Vagina (tissue), 2 donors: ENCODE measurements around the gene UNC5B. TPM values are rescaled to one million over a fixed set of nuclear protein-coding genes. Genes with fewer than 3 reads are reported as not detected.
"Not testable (repeated sequence)": the region's sequence is repeated elsewhere in the genome, so short reads cannot be mapped to it uniquely, and the experiment has no call there.

Source experiments
- DNase-seq, 2 donors: peaks; one replicate each; pipeline ENCODE4 v3.0.0-alpha.2; 2017; ENCODE audit errors: extremely low spot score in 2 of 2
- H3K27ac ChIP-seq: fragments of 200-600 bp; sonication (generic); one replicate; pipeline ENCODE4 v1.5.1; 2019
- H3K27me3 ChIP-seq: fragments of 200-600 bp; sonication (generic); one replicate; pipeline ENCODE4 v1.5.1; 2019
- H3K36me3 ChIP-seq, 2 donors: fragments of 200-600 bp; sonication (generic); one replicate each; pipeline ENCODE4 v1.5.1; 2017 to 2019
- H3K4me1 ChIP-seq: fragments of 200-600 bp; sonication (generic); one replicate; pipeline ENCODE4 v1.5.1; 2019
- H3K4me3 ChIP-seq, 2 donors: fragments of 200-600 bp; sonication (generic); 1 replicate in 1 of 2; 2 replicates in 1 of 2; pipeline ENCODE4 v1.5.1; 2016 to 2019
- H3K9me3 ChIP-seq: fragments of 200-600 bp; sonication (generic); one replicate; pipeline ENCODE4 v1.5.1; 2019
- CTCF ChIP-seq, 3 experiments: fragments of 450-650 bp in 2 of 3; fragments of 200-600 bp in 1 of 3; sonication (generic) in 1 of 3; IDR thresholded peaks; one replicate each; pipeline ENCODE4 v1.5.1; 2017 to 2019; ENCODE audit warnings: antibody characterized with exemption in 3 of 3, mild to moderate bottlenecking in 2 of 3, moderate library complexity in 2 of 3
- POLR2A ChIP-seq, 2 donors: fragments of 450-650 bp; IDR thresholded peaks; one replicate each; pipeline ENCODE4 v1.6.1; 2017; ENCODE audit warnings: antibody characterized with exemption in 2 of 2, mild to moderate bottlenecking in 2 of 2, moderate library complexity in 2 of 2
- POLR2AphosphoS5 ChIP-seq, 2 donors: sonication (generic); formaldehyde crosslinking; IDR thresholded peaks; one replicate each; pipeline ENCODE4 v1.9.0; 2017; ENCODE audit warnings: antibody characterized with exemption in 2 of 2, mild to moderate bottlenecking in 2 of 2, low read depth in 1 of 2; ENCODE audit not compliant: insufficient read depth in 1 of 2
- intact Hi-C: fragments of 100-400 bp; cut with DNase I; formaldehyde crosslinking; loops from one replicate; pipeline ENCODE4 v1.15.1; 2023
- total RNA-seq: library from RNA; depleted of rRNA; stranded (reverse); fragments of >200 nt; gene quantifications from one replicate; pipeline ENCODE4 v1.2.3, GENCODE V29; 2016

The UNC5B gene
- total RNA-seq, 1 donor from 2014 or later = 24.3 TPM

DNA sequence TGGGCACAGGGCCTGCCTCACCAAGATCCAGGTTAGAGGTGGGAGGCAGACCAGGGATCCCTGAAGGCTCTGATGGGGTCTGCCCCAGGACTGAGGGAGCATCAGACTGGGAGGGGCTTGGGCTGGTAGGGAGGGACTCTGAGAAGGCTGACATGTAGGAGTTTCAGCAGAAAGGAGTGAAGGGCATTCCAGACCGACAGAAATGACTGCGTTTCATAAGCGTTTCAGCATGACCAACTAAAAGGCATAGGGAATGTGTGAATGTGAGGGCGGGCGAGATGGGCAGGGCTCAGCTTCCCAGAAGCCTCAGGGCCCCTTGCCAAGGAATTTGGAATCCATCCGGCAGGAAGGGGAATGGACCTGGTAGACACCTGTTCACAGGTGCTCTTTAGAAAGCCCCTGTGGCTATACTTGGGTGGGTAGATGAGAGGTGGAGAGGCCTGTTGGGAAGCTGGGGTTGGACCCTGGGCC, 81.8 kb downstream of the UNC5B start:
- TF ChIP-seq POLR2A (IDR thresholded peaks at IDR 0.05) = no peak
- no peak for TF ChIP-seq POLR2AphosphoS5 (IDR thresholded peaks at IDR 0.05; ENCODE audit: insufficient read depth in 1 of 2, low read depth in 1 of 2)
- no peak for TF ChIP-seq CTCF (IDR thresholded peaks at IDR 0.05)
- Histone ChIP-seq H3K27me3 (no peaks in the 10 kb centered on the region), H3K27ac (no peak overlapping the region), H3K4me1 (peaks cover 6% of the 10 kb centered on the region), H3K4me3 (no peak overlapping the region), H3K9me3 (no peaks in the 10 kb centered on the region), H3K36me3 (peaks cover 0 to 35% of the 10 kb centered on the region in 2 donors)
- DNase-seq = no peak
- intact Hi-C loops = no loop called here

DNA sequence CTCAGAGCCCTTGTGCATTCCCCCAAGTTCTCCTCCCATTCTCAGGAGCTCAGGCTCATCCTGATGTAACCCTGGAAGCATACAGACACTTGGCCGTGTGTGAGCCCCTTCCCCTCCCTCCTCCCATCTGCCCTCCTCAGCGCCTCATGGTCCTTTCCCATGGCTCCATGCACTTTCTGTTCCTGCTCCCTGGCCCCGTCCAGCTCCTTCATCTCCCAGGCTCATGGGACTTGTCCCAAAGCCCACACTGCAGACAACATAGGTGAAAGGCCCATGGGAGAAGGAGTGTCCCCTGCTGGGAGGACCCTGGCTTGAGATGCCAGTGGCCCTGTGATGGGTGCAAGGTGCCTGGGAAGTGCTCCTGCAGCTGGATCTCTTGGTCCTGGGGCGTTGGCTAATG, 82.5 kb downstream of the UNC5B start:
- peaks cover 6% of the 10 kb centered on the region for H3K4me1 ChIP-seq
- no peaks in the 10 kb centered on the region for H3K27me3 ChIP-seq
- TF ChIP-seq CTCF (IDR thresholded peaks at IDR 0.05) (no peak), POLR2A (IDR thresholded peaks at IDR 0.05) (no peak), POLR2AphosphoS5 (IDR thresholded peaks at IDR 0.05; ENCODE audit: insufficient read depth in 1 of 2, low read depth in 1 of 2) (no peak)
- peaks cover 0 to 37% of the 10 kb centered on the region in 2 donors for H3K36me3 ChIP-seq
- no peak overlapping the region for H3K4me3 ChIP-seq
- no peak for DNase-seq
- H3K27ac ChIP-seq = no peak overlapping the region
- intact Hi-C loops = no loop called here
- no peaks in the 10 kb centered on the region for H3K9me3 ChIP-seq

DNA sequence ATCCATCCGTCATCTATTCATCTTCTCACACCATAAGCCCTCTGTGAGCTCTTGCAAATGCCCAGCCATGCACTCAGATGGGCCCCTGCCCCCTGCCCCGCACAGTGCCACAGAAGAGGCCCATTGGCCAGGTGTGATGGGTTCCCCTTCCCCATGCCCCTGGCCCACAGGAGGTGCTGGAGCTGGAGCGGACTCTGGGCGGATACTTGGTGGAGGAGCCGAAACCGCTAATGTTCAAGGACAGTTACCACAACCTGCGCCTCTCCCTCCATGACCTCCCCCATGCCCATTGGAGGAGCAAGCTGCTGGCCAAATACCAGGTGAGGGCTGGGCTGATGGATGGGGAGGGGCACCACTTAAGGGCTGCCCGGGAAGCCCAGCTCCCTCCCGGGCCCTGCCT, 83.3 kb downstream of the UNC5B start:
- intact Hi-C loops = no loop called here
- DNase-seq = no peak
- H3K27ac ChIP-seq = no peak overlapping the region
- no peak overlapping the region for H3K4me3 ChIP-seq
- H3K4me1 ChIP-seq = peaks cover 6% of the 10 kb centered on the region
- peaks cover 0 to 34% of the 10 kb centered on the region in 2 donors for H3K36me3 ChIP-seq
- H3K27me3 ChIP-seq = no peaks in the 10 kb centered on the region
- TF ChIP-seq CTCF (IDR thresholded peaks at IDR 0.05) = no peak
- no peak for TF ChIP-seq POLR2AphosphoS5 (IDR thresholded peaks at IDR 0.05; ENCODE audit: insufficient read depth in 1 of 2, low read depth in 1 of 2)
- no peak for TF ChIP-seq POLR2A (IDR thresholded peaks at IDR 0.05)
- H3K9me3 ChIP-seq = no peaks in the 10 kb centered on the region

- Histone ChIP-seq H3K36me3 (peaks cover 0 to 29% of the 10 kb centered on the region in 2 donors), H3K27ac (no peak overlapping the region), H3K4me3 (no peak overlapping the region), H3K4me1 (peaks cover 6% of the 10 kb centered on the region), H3K9me3 (no peaks in the 10 kb centered on the region), H3K27me3 (no peaks in the 10 kb centered on the region)
- no peak for DNase-seq
- no peak for TF ChIP-seq POLR2AphosphoS5 (IDR thresholded peaks at IDR 0.05; ENCODE audit: insufficient read depth in 1 of 2, low read depth in 1 of 2)
- TF ChIP-seq POLR2A (IDR thresholded peaks at IDR 0.05) = no peak
- TF ChIP-seq CTCF (IDR thresholded peaks at IDR 0.05) = no peak
- intact Hi-C loops = no loop called here
Observed at GRCh38 chr10:71296086-71296485, 83.7 kb downstream of the UNC5B start.

- H3K4me3 ChIP-seq, H3K9me3 ChIP-seq, DNase-seq, H3K4me1 ChIP-seq, intact Hi-C loops, H3K27ac ChIP-seq, H3K27me3 ChIP-seq: not testable (repeated sequence)
- H3K36me3 ChIP-seq = peaks cover 0 to 23% of the 10 kb centered on the region in 2 donors
Observed at GRCh38 chr10:71296811-71297210, 84.4 kb downstream of the UNC5B start.
